ENCODE measurements around the gene DENND1A.

GRCh38 chr9:123893831-123894460 lies 36.0 kb downstream of the DENND1A start:
- no peak for TF ChIP-seq PKNOX1 (IDR thresholded peaks at IDR 0.05)
- no peak for TF ChIP-seq ZNF384 (IDR thresholded peaks at IDR 0.05)
- TF ChIP-seq BHLHE40 (IDR thresholded peaks at IDR 0.05; ENCODE audit: borderline replicate concordance) = no peak
- TF ChIP-seq FOXK2 (IDR thresholded peaks at IDR 0.05) = no peak
- no peak for TF ChIP-seq L3MBTL2 (conservative IDR thresholded peaks at IDR 0.05)
- TF ChIP-seq LEF1 (IDR thresholded peaks at IDR 0.05; ENCODE audit: borderline replicate concordance) = no peak
- TF ChIP-seq SP1 (IDR thresholded peaks at IDR 0.05) = no peak
- no peak for TF ChIP-seq NFRKB (IDR thresholded peaks at IDR 0.05)
- no peak for TF ChIP-seq HDGF (IDR thresholded peaks at IDR 0.05; ENCODE audit: borderline replicate concordance)
- TF ChIP-seq SUZ12 (IDR thresholded peaks at IDR 0.05) = no peak

All from HEK293T (cell line).